ENCODE results near the gene SETDB1. TPM values are rescaled to one million over a fixed set of nuclear protein-coding genes. Genes with fewer than 3 reads are reported as not detected.

Gene SETDB1
- total and polyA plus RNA-seq, 2 of the 13 experiments (the other 11 are each of a cell fraction or from before 2014, with no cell fraction given): 33.1 to 34.6 TPM

DNA sequence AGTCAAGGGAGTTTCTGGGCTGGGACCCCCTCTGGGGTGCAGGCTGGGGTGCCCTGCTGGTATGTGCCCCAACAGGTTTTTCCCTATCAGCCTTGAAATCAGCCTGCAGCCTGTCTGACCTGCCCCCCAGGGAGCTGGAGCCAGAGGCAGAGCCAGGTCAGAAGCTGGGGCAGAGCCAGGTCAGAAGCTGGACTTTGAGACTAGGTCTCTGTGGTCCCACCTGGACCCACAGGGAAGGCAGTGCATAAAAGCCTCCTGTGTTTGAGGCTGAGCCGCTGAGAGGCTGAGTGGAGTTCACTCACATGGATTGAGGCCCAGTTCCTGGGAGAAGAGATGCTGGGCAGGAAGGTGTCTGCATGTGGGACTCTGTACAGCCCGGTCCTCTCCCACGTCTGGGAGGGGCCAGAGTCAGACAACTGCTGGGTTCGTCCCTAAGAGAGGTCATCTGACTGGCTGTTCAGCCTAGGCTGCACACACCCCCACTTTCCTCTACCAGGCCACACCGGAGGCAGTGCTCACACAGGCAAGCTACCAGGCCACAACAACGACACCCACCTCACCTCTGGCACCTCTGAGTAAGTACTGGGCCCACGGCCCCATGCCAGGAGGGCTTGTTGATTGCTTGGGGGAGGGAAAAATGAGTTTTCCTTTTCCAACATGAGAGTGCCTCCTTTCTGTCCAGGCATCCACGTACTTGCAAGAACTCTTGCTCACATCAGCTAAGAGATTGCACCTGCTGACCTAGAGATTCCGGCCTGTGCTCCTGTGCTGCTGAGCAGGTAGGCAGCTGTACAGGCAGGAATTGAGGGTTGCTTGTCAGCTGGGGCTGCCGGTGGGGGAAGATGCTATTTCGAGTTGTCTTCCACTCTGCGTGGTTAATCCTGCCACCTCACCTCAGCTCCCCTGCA lies 55.9 kb downstream of the SETDB1 start, which contains the start of gene ANXA9 (continued):
- TF ChIP-seq, protein P1, sequence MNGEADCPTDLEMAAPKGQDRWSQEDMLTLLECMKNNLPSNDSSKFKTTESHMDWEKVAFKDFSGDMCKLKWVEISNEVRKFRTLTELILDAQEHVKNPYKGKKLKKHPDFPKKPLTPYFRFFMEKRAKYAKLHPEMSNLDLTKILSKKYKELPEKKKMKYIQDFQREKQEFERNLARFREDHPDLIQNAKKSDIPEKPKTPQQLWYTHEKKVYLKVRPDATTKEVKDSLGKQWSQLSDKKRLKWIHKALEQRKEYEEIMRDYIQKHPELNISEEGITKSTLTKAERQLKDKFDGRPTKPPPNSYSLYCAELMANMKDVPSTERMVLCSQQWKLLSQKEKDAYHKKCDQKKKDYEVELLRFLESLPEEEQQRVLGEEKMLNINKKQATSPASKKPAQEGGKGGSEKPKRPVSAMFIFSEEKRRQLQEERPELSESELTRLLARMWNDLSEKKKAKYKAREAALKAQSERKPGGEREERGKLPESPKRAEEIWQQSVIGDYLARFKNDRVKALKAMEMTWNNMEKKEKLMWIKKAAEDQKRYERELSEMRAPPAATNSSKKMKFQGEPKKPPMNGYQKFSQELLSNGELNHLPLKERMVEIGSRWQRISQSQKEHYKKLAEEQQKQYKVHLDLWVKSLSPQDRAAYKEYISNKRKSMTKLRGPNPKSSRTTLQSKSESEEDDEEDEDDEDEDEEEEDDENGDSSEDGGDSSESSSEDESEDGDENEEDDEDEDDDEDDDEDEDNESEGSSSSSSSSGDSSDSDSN (CRISPR knock-in tag; IDR thresholded peaks at IDR 0.05): peak; percentile 56; the same call in 1 of the 2 replicates
- TF ChIP-seq, protein P2, sequence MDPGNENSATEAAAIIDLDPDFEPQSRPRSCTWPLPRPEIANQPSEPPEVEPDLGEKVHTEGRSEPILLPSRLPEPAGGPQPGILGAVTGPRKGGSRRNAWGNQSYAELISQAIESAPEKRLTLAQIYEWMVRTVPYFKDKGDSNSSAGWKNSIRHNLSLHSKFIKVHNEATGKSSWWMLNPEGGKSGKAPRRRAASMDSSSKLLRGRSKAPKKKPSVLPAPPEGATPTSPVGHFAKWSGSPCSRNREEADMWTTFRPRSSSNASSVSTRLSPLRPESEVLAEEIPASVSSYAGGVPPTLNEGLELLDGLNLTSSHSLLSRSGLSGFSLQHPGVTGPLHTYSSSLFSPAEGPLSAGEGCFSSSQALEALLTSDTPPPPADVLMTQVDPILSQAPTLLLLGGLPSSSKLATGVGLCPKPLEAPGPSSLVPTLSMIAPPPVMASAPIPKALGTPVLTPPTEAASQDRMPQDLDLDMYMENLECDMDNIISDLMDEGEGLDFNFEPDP (CRISPR knock-in tag; conservative IDR thresholded peaks at IDR 0.05): no peak
- TF ChIP-seq, protein P3, sequence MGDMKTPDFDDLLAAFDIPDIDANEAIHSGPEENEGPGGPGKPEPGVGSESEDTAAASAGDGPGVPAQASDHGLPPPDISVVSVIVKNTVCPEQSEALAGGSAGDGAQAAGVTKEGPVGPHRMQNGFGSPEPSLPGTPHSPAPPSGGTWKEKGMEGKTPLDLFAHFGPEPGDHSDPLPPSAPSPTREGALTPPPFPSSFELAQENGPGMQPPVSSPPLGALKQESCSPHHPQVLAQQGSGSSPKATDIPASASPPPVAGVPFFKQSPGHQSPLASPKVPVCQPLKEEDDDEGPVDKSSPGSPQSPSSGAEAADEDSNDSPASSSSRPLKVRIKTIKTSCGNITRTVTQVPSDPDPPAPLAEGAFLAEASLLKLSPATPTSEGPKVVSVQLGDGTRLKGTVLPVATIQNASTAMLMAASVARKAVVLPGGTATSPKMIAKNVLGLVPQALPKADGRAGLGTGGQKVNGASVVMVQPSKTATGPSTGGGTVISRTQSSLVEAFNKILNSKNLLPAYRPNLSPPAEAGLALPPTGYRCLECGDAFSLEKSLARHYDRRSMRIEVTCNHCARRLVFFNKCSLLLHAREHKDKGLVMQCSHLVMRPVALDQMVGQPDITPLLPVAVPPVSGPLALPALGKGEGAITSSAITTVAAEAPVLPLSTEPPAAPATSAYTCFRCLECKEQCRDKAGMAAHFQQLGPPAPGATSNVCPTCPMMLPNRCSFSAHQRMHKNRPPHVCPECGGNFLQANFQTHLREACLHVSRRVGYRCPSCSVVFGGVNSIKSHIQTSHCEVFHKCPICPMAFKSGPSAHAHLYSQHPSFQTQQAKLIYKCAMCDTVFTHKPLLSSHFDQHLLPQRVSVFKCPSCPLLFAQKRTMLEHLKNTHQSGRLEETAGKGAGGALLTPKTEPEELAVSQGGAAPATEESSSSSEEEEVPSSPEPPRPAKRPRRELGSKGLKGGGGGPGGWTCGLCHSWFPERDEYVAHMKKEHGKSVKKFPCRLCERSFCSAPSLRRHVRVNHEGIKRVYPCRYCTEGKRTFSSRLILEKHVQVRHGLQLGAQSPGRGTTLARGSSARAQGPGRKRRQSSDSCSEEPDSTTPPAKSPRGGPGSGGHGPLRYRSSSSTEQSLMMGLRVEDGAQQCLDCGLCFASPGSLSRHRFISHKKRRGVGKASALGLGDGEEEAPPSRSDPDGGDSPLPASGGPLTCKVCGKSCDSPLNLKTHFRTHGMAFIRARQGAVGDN (CRISPR knock-in tag; IDR thresholded peaks at IDR 0.05): peak; percentile 93
- TF ChIP-seq, protein P4, sequence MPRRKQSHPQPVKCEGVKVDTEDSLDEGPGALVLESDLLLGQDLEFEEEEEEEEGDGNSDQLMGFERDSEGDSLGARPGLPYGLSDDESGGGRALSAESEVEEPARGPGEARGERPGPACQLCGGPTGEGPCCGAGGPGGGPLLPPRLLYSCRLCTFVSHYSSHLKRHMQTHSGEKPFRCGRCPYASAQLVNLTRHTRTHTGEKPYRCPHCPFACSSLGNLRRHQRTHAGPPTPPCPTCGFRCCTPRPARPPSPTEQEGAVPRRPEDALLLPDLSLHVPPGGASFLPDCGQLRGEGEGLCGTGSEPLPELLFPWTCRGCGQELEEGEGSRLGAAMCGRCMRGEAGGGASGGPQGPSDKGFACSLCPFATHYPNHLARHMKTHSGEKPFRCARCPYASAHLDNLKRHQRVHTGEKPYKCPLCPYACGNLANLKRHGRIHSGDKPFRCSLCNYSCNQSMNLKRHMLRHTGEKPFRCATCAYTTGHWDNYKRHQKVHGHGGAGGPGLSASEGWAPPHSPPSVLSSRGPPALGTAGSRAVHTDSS (CRISPR knock-in tag; conservative IDR thresholded peaks at IDR 0.05): no peak
- TF ChIP-seq KDM4B (CRISPR knock-in tag; IDR thresholded peaks at IDR 0.05) (0 out of 2 replicates have a peak, but pooled peaks have one; percentile 65), PRMT3 (CRISPR knock-in tag; IDR thresholded peaks at IDR 0.05; ENCODE audit: borderline replicate concordance, low read depth) (no peak), ERF (CRISPR knock-in tag; IDR thresholded peaks at IDR 0.05) (peak; percentile 66; the same call in 1 of the 2 replicates), ZBTB1 (CRISPR knock-in tag; IDR thresholded peaks at IDR 0.05; ENCODE audit: borderline replicate concordance) (no peak), DMAP1 (CRISPR knock-in tag; IDR thresholded peaks at IDR 0.05) (peak; percentile 77; the same call in 1 of the 2 replicates)
- TF ChIP-seq, protein P5, sequence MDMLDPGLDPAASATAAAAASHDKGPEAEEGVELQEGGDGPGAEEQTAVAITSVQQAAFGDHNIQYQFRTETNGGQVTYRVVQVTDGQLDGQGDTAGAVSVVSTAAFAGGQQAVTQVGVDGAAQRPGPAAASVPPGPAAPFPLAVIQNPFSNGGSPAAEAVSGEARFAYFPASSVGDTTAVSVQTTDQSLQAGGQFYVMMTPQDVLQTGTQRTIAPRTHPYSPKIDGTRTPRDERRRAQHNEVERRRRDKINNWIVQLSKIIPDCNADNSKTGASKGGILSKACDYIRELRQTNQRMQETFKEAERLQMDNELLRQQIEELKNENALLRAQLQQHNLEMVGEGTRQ (IDR thresholded peaks at IDR 0.05; ENCODE audit: low read depth, low read length): no peak; the same call in 1 of the 2 replicates
- TF ChIP-seq, protein P5 (CRISPR knock-in tag; IDR thresholded peaks at IDR 0.05; ENCODE audit: borderline replicate concordance): peak; percentile 53; the same call in 1 of the 2 replicates
- TF ChIP-seq, protein P6, sequence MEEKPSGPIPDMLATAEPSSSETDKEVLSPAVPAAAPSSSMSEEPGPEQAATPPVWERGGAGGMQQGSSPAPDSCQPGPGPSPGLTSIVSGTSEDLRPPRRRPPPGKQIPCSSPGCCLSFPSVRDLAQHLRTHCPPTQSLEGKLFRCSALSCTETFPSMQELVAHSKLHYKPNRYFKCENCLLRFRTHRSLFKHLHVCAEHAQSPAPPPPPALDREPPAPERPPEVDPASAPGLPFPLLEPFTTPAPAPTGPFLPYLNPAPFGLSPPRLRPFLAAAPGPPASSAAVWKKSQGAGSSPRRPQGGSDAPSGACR (CRISPR knock-in tag; IDR thresholded peaks at IDR 0.05): 0 out of 2 replicates have a peak, but pooled peaks have one; percentile 22
- TF ChIP-seq, protein P7, sequence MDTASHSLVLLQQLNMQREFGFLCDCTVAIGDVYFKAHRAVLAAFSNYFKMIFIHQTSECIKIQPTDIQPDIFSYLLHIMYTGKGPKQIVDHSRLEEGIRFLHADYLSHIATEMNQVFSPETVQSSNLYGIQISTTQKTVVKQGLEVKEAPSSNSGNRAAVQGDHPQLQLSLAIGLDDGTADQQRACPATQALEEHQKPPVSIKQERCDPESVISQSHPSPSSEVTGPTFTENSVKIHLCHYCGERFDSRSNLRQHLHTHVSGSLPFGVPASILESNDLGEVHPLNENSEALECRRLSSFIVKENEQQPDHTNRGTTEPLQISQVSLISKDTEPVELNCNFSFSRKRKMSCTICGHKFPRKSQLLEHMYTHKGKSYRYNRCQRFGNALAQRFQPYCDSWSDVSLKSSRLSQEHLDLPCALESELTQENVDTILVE (CRISPR knock-in tag; IDR thresholded peaks at IDR 0.05): peak; percentile 30; the same call in 1 of the 2 replicates
